Dedifferentiated amniotic fluid mesenchymal stem cell (primary cell): ENCODE results near the gene GLB1L2.

ENCODE experiments used
- DNase-seq: peaks from one replicate; pipeline ENCODE4 v3.0.0-alpha.2; 2016; ENCODE audit errors: extremely low spot score

Gene GLB1L2

DNA sequence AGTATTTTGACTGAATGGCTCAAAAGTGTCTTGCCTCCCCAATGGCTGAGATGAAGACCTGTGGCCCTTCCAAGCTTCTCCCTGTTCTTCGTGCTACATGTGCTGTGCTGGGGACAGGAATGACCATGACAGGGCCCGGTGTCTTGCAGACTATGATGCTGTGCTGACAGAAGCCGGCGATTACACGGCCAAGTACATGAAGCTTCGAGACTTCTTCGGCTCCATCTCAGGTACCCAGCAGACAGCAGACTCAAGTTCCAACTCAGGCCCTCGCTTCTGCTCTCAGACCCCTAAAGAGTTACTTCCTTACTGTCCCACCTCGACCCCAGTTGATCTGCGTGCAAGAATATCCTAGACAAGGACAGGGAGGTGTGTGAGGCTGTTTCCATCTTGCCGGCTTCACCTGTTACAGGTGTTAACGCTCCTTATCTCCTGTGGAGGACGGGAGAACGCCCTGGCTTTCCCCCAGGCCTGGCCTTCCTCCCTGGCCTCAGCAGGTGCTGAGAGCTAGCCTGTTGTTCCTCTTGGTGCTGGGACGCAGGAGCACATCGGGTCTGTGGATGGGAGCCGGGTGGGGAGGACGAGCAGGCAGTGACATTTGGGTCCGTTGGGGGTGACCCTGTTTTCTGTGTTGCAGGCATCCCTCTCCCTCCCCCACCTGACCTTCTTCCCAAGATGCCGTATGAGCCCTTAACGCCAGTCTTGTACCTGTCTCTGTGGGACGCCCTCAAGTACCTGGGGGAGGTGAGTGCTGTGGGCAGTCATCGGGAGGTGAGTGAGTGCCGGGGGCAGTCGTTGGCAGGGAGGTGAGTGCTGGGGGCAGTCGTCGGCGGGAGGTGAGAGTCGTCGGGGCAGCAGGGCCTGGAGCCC is 38.1 kb downstream of the GLB1L2 start:
- DNase-seq = no peak

- DNase-seq = no peak
Measured at GRCh38 chr11:134370526-134371435, 39.0 kb downstream of the GLB1L2 start.

GRCh38 chr11:134371436-134372185 is 39.8 kb downstream of the GLB1L2 start:
- DNase-seq = no peak

DNA sequence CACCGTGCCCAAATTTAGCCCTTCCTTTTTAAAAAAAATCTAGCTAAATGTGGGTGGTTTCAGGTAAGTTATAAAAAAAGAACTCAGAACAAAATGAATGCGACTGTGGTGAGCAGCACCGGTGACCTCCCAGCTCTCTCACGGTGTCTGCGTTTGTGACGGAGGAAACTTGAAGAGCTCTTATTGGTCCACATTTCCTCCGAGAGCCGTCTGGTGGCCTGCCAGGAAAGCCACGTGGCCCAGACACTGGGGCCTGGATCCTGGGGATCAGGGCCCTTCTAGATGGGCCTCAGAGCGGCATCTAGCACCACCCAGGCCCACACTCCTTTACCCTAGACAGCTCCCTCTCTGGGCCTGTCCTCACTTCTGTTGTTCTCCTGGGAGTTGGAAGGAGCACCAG is 40.7 kb downstream of the GLB1L2 start:
- no peak for DNase-seq

- DNase-seq = no peak
Measured at GRCh38 chr11:134372961-134373360, 41.2 kb downstream of the GLB1L2 start.

DNA sequence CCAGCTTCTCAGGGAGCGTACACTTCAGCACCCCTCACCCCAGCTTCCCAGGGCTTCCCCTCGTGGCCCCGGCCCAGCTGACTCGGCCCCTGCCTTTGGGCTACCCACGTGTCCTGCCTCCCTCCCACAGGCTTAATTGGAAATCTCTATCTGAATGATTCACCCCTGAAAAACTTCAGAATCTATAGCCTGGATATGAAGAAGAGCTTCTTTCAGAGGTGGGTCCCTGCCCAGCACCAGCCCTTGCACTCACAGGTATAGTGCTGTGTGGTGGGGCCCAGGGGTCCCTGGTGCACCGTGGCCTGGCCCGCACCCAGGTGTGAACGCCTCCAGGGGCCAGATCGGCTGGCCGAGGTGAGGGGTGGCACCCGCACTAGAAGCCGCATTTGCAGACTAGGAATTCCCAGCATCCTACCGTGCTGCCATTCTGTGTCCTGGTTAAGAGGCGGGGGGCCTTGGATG is 41.8 kb downstream of the GLB1L2 start:
- DNase-seq = no peak

GRCh38 chr11:134374171-134374570 is 42.4 kb downstream of the GLB1L2 start:
- DNase-seq = no peak

- DNase-seq = no peak
Measured at GRCh38 chr11:134374891-134375550, 43.2 kb downstream of the GLB1L2 start.

DNA sequence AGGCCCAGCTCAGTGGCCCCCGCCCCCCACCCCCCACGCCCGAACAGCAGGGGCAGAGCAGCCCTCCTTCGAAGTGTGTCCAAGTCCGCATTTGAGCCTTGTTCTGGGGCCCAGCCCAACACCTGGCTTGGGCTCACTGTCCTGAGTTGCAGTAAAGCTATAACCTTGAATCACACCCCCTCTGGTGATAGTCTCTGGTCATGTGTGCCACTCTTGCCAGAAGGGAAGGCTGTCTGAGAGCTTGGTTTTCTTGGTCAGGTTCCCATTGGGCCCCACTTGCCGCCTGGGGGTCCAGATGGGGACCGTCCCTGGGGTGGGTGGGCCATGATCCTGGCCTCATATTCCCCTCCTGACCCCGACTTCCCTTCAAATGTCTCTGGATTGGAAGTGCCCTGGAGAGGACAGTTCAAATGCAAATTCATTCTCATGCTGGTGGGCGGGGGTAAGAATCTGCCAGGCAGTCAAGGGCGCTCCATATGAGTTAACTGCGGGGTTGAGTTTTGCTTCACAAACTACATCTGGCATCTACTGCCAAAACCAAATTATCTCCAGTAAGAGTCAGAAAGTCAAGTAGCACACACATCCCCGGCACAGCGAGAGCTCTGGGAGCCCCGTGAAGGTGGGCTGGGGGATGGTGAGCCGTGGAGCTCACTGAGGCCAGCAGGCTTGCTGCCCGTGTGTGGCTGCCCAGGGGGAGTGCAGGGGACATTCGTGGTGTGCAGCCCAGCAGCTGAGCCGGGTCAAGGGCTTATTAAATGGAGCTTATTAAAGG is 44.5 kb downstream of the GLB1L2 start:
- no peak for DNase-seq

- DNase-seq = no peak
Measured at GRCh38 chr11:134377876-134378275, 46.1 kb downstream of the GLB1L2 start.

- no peak for DNase-seq
Measured at GRCh38 chr11:134379241-134379640, 47.5 kb downstream of the GLB1L2 start.

- DNase-seq = no peak
Measured at GRCh38 chr11:134380229-134380628, 48.4 kb downstream of the GLB1L2 start.

GRCh38 chr11:134380785-134381184 is 49.0 kb downstream of the GLB1L2 start:
- DNase-seq = no peak

DNA sequence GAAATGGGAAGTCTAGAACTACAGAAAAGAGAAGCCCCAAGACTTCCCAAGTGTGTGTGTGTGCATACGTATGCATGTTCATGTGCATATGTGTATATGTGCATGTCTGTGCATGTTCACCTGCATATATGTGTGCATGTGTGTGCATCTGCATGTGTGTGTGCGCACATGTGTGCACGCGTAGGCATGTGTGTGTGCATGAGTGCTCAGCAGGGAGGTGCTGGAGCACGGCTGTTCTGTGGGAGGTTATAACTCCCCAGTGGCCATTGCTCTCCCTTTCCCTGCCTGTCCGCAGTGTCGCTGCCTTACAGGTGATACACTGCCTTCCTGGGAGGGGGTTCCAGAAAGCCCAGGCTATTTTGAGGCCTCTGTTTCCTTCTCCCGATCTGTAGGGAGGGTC is 50.5 kb downstream of the GLB1L2 start:
- DNase-seq = no peak

DNA sequence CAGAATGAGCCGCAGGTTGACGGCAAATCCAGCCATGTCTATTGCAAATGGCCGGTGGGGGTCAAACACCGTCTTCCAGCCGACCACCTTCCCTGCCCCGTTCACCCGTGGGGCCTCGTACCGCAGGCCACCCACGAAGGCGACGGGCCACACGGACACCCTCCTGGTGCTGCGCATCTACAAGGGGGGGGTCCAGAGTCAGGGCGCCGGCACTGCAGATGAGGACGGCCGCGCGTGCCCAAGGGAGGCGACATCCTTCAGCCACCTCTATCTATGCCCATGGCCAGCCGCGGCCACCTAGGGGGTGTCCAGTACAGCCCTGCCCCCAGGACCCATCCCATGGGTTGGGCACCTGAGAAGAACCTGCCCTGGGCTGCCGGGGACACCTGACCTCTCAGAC is 51.0 kb downstream of the GLB1L2 start:
- no peak for DNase-seq

GRCh38 chr11:134383576-134384221 is 51.9 kb downstream of the GLB1L2 start:
- DNase-seq = no peak

- DNase-seq = no peak
Measured at GRCh38 chr11:134384406-134384805, 52.6 kb downstream of the GLB1L2 start.

- DNase-seq = no peak
Measured at GRCh38 chr11:134385171-134385570, 53.4 kb downstream of the GLB1L2 start.

DNA sequence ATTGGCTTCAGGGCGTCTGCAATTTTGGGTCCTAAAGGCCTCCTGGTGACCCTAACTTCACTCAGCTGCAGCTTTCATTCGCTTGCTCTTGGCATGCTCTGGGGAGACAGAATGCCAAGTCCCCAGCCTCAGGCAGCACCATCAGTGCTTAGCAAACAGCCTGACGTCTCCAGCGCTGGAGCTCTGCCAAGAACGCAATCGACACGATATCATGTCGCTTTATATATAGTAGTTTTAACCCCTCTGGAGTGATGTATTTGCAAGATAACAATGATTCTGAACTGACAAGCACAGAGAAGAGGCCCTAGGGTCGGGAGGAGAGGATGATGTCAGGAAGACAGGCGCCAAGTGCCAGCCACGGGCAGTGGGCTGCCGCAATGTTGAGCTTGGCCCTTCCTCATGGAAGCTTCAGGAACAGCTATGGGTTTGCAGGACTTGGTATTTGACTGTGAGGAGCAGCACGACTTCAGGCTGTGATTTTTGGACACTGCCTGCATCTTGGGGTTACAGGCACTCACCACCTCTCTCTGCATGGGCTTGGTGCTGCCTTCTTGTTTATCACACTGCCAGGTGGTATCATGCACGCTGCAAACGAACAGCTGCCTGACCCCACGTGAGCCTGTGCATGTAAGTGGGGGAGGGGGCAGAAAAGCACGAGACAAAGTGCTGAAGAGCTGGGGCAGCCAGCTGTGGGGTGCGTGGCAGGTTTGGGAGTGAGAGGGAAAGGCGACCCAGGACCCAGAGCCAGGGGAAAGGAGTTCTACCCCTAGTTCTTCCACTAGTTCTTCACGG is 54.2 kb downstream of the GLB1L2 start:
- no peak for DNase-seq
